NCI-H128 (cell line): ENCODE measurements around the gene USH1G.
"Not testable (repeated sequence)": the region's sequence is repeated elsewhere in the genome, so short reads cannot be mapped to it uniquely, and the experiment has no call there.

Experiments used
- DNase-seq: peaks from one replicate; lab custom pipeline; 2025; ENCODE audit not compliant: unreplicated experiment; lab: John Stamatoyannopoulos, UW

USH1G gene

GRCh38 chr17:74922694-74923537, at the start of gene USH1G:
Gene USH1G, minus strand, starts transcription at chr17:74923255. Its CDS starts 182 bp downstream, at chr17:74923073.
- no peak for DNase-seq

- peak; percentile 19 for DNase-seq
Measured at GRCh38 chr17:74972107-74972972, 49.3 kb upstream of the USH1G start, which contains the start of gene HID1. Gene HID1, minus strand, starts transcription at chr17:74972759. Its CDS starts 103 bp downstream, at chr17:74972656.

- no peak for DNase-seq
Measured at GRCh38 chr17:74971842-74972106, 48.7 kb upstream of the USH1G start.

- DNase-seq = no peak
Measured at GRCh38 chr17:74971069-74971841, 48.2 kb upstream of the USH1G start.

DNA sequence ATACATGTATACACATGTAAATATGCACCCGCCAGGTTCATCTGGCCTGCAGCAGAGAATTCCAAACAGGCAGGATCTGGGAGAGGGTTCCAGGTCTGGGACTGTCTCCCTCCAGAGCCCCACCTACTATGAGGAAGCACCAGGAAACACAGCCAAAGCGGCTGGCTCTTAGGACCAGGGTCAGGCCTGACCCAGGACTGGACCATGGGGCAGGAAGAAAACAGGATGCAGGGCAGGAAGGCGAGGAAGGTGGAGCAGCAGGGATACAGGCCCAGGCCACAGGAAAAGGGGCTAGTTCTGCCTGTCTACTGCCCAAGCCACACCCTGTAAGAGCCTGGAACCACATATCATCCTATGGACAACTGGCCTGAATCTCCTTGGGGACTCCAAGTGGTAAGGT, 47.3 kb upstream of the USH1G start:
- DNase-seq = no peak

DNA sequence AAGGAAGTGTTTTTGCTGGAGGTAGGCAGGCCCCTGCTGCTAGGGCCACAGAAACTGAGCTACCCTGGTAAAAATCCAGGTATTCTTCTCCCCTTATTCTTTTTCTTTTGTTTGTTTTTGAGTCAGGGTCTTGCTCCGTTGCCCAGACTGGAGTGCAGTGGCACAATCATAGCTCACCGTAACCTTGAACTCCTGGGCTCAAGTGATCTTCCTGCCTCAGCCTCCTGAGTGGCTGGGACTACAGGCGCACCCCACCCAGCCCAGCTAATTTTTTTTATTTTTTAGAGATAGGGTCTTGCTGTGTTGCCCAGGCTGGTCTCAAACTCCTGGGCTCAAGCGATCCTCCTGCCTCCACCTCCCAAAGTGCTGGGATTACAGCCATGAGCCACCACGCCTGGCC, 46.4 kb upstream of the USH1G start:
- DNase-seq = not testable (repeated sequence)

DNA sequence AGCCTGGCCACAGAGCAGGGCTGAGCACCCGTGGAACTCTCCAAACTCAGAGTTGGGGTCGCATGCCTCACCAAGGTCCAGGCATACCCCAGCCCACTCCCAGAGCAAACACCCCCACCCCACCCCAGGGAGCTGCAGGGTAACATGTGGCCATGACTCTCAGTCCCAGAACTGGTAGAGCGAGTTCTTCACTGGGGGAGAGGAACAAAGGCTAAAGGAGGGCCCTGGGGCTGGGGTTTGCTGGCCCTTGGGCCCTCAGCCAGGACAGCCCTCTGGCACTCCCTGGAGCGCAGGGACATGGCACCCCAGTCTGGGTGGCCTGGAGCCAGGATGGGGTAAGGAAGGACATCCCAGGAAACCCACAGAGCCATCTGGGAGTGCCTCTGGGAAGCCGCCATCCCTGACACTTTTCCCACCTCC, 45.3 kb upstream of the USH1G start:
- DNase-seq = no peak

- no peak for DNase-seq
Measured at GRCh38 chr17:74964988-74965622, 42.0 kb upstream of the USH1G start.

DNA sequence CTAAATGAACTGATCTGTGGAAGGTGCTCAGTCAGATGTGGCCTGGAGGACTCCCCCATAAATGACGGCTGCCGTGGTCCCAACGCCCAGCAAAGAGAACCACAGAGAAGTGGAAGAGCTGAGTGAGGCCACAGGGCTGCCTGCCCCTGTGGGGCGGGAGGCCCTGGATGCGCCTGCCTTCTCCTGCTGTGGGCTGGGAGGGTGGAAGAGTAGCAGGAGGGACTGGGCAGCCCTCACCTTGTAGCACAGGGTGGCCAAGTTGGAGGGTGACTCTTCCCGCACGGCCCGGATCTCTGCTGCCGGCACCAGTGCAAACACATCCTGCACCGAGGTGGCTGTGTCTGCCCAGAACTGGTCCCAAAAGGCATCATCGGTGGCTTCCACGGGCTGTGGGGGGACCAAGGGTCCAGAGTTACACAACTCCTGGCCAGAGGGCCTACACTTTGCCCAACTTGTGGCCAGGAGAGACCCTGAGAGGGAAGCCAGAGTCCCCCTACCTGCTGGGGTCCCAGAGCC, 41.2 kb upstream of the USH1G start:
- no peak for DNase-seq

DNA sequence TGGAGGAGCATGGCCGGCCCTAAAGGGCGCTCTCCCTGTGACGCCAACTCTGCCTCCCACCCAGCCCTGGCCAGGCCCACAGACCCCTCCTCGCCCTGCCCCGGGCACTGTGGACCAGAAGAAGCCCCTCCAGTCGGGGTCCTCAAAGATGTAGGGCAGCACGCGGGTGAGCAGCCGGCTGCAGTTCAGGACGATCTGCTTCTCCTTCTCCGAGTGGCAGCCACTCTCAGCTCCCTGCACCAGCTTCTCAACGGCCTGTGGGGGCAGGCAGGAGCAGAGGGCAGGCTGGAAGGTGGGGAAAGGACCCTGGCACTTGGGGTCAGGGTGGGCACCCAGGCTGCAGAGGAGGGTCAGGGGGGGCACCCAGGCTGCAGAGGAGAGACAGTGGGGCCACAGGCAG, 40.6 kb upstream of the USH1G start:
- DNase-seq = no peak

- no peak for DNase-seq
Measured at GRCh38 chr17:74962622-74963394, 39.8 kb upstream of the USH1G start.

DNA sequence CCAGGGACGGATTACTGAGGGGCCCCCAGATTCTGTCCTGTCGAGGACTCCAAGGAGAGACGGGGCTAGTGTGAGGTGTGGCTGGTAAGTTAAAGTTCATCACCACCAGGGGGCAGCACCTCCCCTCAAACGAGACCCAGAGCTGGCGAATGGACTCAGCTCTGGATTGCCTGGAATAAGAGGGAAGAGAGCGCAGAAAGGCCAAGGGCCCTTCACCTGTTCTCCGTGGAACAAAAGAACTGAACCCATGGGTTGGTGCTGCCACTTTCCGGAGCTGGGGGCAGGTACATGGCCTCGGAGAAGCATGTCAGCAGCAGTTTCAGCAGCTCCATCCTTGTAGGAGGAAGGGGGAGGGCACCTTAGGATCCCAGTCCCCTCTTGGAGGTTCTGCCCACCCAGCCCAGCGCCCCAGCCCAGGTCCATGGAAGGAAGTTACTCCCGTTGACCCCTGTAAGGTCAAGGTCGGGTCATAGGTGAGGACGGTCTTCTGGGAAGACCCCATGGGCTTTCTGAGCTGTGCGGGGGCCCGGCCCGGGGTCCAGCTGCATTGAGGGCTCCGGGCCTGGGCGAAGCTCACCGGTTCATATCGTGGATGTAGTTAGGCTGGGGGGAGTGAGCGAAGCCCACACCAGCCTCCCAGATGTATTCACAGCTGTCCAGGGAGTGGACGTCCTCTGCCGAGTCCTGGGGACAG, 38.7 kb upstream of the USH1G start:
- peak; percentile 76 for DNase-seq

GRCh38 chr17:74960570-74961342, 37.7 kb upstream of the USH1G start:
- DNase-seq = no peak

- no peak for DNase-seq
Measured at GRCh38 chr17:74959826-74960515, 36.9 kb upstream of the USH1G start.

- DNase-seq = no peak
Measured at GRCh38 chr17:74957935-74958740, 35.1 kb upstream of the USH1G start.

GRCh38 chr17:74956093-74956492, 33.0 kb upstream of the USH1G start:
- DNase-seq = no peak
